PC-9 (cell line): ENCODE data around the gene RSBN1L.

Source experiments
- CTCF ChIP-seq: fragments of 200-600 bp; sonication (generic); conservative IDR thresholded peaks from 2 replicates; pipeline ENCODE4 v1.6.1; 2017; ENCODE audit warnings: mixed run types, antibody characterized with exemption, mild to moderate bottlenecking, moderate library complexity
- EZH2 ChIP-seq: fragments of 200-600 bp; sonication (generic); IDR thresholded peaks from 2 replicates; pipeline ENCODE4 v1.8.0; 2017; ENCODE audit warnings: antibody characterized with exemption, low read depth

- TF ChIP-seq CTCF, result no peak
- no peak for TF ChIP-seq EZH2
These were observed 126.0 kb downstream of the RSBN1L start for GRCh38 chr7:77822269-77822668.
